RWPE2 (cell line): ENCODE measurements around the gene SLC25A1.

Source experiments
- ATAC-seq: fragments of 200-7000 bp; cut with Tn5 transposase; 3 replicates; pipeline ENCODE4 v1.9.1; 2021; ENCODE audit warnings: low read depth
- DNase-seq: peaks from one replicate; pipeline ENCODE4 v3.0.0-alpha.2; 2020; ENCODE audit warnings: low spot score
- H3K27ac ChIP-seq: fragments of 450-650 bp; 2 replicates; pipeline ENCODE4 v1.5.1; 2017; ENCODE audit warnings: mild to moderate bottlenecking; ENCODE audit not compliant: poor library complexity, severe bottlenecking
- H3K27me3 ChIP-seq: fragments of 250-450 bp; sonication (Bioruptor Pico); 2 replicates; pipeline ENCODE4 v1.5.1; 2021; ENCODE audit warnings: mild to moderate bottlenecking, moderate library complexity; ENCODE audit not compliant: insufficient read depth, poor library complexity, severe bottlenecking
- H3K36me3 ChIP-seq: fragments of 250-450 bp; sonication (Bioruptor Pico); 2 replicates; pipeline ENCODE4 v1.5.1; 2020; ENCODE audit warnings: low read depth, mild to moderate bottlenecking, moderate library complexity
- H3K4me1 ChIP-seq: fragments of 250-450 bp; sonication (Bioruptor Pico); 2 replicates; pipeline ENCODE4 v1.5.1; 2021; ENCODE audit warnings: mild to moderate bottlenecking, moderate library complexity; ENCODE audit not compliant: insufficient read depth, poor library complexity, severe bottlenecking
- H3K4me3 ChIP-seq: fragments of 250-450 bp; sonication (Bioruptor Pico); 2 replicates; pipeline ENCODE4 v1.5.1; 2021; ENCODE audit warnings: mild to moderate bottlenecking, moderate library complexity; ENCODE audit not compliant: severe bottlenecking
- H3K9me3 ChIP-seq: fragments of 250-450 bp; sonication (Bioruptor Pico); 2 replicates; pipeline ENCODE4 v1.5.1; 2021; ENCODE audit warnings: mild to moderate bottlenecking, moderate library complexity; ENCODE audit not compliant: severe bottlenecking
- TF ChIP-seq, protein P1 (sequence below): fragments of 450-650 bp; IDR thresholded peaks from one replicate; pipeline ENCODE4 v1.5.1; 2017; ENCODE audit warnings: mild to moderate bottlenecking, moderate library complexity; ENCODE audit not compliant: poor library complexity, severe bottlenecking

The SLC25A1 gene

DNA sequence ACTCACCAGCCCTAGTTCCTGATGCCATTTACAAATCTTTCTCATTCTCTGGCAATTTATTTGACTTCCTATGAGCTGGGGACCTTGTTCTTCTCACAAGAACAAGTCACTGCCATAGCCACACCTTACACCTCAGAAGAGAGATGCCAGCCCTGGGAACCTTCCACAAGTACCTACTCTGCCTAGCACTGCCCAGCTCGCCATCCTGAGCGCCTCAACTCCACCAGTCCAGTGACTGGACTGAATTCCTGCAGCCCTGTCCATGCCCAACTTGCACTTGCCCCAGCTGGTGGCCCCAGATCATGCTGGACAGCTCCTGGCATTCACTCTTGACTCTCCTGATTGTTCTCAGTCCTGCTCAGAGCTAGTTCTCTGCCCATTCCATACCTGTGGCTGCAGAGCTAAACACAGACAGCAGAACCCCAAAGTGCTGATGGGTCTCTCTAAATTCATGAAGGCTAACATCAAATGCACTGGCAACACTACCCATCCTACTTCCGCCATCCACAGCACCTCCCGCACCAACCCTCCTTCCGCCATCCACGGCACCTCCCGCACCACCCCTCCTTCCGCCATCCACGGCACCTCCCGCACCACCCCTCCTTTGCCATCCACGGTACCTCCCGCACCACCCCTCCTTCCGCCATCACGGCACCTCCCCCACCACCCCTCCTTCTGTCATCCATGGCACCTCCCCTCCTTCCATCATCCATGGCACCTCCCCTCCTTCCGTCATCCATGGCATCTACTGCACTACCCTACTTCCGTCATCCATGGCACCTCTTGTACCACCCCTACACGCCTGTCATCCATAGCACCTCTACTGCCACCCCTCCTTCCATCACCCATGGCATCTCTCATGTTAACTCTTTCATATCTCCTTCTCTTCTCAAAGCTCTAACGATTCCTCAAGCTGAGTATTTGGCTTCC, 23.6 kb upstream of the SLC25A1 start:
- H3K4me1 ChIP-seq, result no peaks in the 10 kb centered on the region
- H3K4me3 ChIP-seq, result no peak overlapping the region
- DNase-seq (no peak), ATAC-seq (no peak)
- TF ChIP-seq, protein P1, sequence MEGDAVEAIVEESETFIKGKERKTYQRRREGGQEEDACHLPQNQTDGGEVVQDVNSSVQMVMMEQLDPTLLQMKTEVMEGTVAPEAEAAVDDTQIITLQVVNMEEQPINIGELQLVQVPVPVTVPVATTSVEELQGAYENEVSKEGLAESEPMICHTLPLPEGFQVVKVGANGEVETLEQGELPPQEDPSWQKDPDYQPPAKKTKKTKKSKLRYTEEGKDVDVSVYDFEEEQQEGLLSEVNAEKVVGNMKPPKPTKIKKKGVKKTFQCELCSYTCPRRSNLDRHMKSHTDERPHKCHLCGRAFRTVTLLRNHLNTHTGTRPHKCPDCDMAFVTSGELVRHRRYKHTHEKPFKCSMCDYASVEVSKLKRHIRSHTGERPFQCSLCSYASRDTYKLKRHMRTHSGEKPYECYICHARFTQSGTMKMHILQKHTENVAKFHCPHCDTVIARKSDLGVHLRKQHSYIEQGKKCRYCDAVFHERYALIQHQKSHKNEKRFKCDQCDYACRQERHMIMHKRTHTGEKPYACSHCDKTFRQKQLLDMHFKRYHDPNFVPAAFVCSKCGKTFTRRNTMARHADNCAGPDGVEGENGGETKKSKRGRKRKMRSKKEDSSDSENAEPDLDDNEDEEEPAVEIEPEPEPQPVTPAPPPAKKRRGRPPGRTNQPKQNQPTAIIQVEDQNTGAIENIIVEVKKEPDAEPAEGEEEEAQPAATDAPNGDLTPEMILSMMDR, result no peak
- H3K27me3 ChIP-seq, result no peaks in the 10 kb centered on the region
- H3K27ac ChIP-seq, result no peak overlapping the region
- peaks cover 4% of the 10 kb centered on the region for H3K9me3 ChIP-seq
- 0 out of 2 replicates have a peak, but pooled peaks cover 6% of the 10 kb centered on the region for H3K36me3 ChIP-seq

DNA sequence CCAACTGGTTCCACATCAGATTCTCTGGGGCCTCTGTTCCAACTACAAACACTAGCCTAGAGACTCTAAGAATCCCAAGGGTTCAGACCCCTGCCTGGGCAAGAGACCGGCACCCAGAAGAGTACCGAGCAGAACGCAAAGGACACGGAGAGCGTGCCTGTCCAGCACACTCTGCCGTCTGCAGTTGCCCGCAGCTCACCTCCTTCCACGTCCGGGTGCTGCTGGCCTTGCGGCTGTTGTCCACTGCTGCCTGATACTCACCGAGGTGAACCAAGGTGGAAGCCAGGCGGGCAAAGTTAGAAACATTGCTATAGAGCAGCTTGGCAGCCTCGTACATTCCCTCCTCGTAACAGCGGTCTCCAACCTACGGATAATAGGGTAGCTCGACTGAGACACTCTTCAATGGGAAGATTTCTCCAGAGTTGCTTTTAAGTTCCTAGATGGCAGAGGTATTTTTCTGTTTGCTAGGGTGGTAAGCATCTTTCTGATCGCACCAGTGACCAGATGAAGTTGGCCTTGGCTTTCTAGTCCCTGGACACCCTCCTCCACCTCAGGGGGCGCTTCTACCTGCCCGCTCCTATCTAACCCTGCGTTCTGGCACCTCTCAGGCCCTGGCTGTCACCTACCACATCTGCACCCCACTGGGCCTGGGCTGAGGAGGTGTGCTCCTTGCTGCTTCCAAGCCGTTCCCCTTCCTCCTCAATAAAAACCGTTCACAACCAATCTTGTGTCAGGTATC, 22.8 kb upstream of the SLC25A1 start:
- Histone ChIP-seq H3K4me1 (no peaks in the 10 kb centered on the region), H3K4me3 (no peak overlapping the region), H3K27ac (no peak overlapping the region), H3K9me3 (peaks cover 4% of the 10 kb centered on the region), H3K36me3 (0 out of 2 replicates have a peak, but pooled peaks cover 9% of the 10 kb centered on the region), H3K27me3 (no peaks in the 10 kb centered on the region)
- ATAC-seq, result no peak
- DNase-seq, result no peak
- TF ChIP-seq, protein P1, result no peak

DNA sequence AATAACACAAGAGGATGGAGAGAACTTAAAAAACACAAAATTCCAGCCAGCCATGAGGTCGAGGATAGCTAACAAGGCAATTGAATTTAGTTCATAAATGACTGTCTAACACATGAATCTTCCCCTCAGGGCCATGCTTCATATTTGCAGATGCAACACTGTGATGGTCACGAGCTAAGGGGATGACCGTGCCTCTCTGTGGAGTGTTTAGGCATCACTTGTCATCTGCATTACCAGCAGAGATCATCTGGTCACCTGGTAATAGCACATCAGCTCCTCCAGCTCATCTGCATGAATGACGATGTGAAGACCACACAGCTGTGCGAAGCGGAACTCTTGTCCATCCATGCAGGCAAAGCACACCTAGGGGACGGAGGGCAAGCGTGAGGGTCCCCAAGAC, 20.9 kb upstream of the SLC25A1 start:
- Histone ChIP-seq H3K9me3 (peaks cover 4% of the 10 kb centered on the region), H3K36me3 (0 out of 2 replicates have a peak, but pooled peaks cover 12% of the 10 kb centered on the region), H3K4me1 (no peaks in the 10 kb centered on the region), H3K27ac (no peak overlapping the region), H3K4me3 (no peak overlapping the region), H3K27me3 (no peaks in the 10 kb centered on the region)
- DNase-seq (no peak), ATAC-seq (no peak)
- TF ChIP-seq, protein P1, result no peak

DNA sequence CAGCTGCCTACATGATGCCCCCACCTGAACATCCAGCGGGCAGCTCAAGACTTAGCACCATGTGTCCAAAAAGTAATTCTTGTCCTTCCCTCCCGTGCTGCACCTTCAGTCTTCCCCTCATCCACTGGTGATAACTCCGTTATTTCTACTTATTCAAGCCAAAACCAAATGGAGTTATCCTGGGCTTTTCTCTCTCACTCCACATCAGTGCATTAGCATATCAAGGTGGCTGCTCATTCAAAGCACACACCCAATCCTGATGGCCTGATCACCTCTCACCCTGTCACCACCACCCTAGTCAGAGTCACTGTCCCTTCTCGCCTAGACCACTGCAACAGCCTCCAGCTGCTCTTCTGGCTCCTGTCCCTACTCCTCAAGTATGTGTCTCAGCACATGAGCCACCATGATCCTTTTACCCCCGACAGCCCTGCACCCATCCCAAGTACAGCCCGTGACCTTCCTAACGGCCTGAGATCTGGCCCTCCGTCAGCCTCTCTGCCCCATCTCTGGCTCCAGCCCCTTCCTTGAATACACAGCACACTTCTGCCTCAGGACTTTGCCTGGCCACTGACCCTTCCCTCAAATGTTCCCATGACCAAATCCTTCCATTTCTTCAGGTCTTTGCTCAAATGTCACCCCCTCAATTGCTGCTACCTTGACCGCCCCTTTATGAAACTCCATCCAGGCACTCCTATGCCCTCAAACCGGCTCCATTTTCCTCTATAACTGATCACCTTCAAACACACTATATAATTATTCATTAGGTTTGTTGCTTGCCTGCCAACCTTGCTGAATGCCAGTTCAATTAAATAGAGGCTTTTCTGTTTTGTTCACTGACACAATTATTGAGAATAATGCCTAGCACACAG, 19.7 kb upstream of the SLC25A1 start:
- Histone ChIP-seq H3K36me3 (0 out of 2 replicates have a peak, but pooled peaks cover 16% of the 10 kb centered on the region), H3K4me3 (no peak overlapping the region), H3K27ac (no peak overlapping the region), H3K4me1 (no peaks in the 10 kb centered on the region), H3K27me3 (no peaks in the 10 kb centered on the region), H3K9me3 (no peaks in the 10 kb centered on the region)
- no peak for DNase-seq
- TF ChIP-seq, protein P1, result no peak
- ATAC-seq, result no peak
